ENCODE data around the gene FNBP1L. TPM values are rescaled to one million over a fixed set of nuclear protein-coding genes. Genes with fewer than 3 reads are reported as not detected.
A peak's percentile ranks its signal among the peaks of the same experiment; 100 is the strongest.
"Not testable (repeated sequence)": the region's sequence is repeated elsewhere in the genome, so short reads cannot be mapped to it uniquely, and the experiment has no call there.

FNBP1L gene
- total RNA-seq, 2 donors from 2014 or later: 1.3 to 1.6 TPM

- ATAC-seq (replicated peaks in 1 of 2) (no peak), DNase-seq (no peak)
- Mint-ChIP-seq H3K27ac (no peak overlapping the region), H3K9me3 (no peaks in the 10 kb centered on the region), H3K4me1 (ENCODE audit: low read depth) (no peaks in the 10 kb centered on the region), H3K4me3 (no peak overlapping the region), H3K27me3 (ENCODE audit: low read depth) (no peaks in the 10 kb centered on the region), H3K36me3 (ENCODE audit: insufficient read depth in 2 of 2) (no peaks in the 10 kb centered on the region)
These were observed 80.5 kb downstream of the FNBP1L start for GRCh38 chr1:93528412-93528811.

- ATAC-seq (replicated peaks in 1 of 2) (no peak), DNase-seq (no peak)
- no peaks in the 10 kb centered on the region for H3K9me3 Mint-ChIP-seq
- no peak overlapping the region for H3K27ac Mint-ChIP-seq
- no peaks in the 10 kb centered on the region for H3K4me1 Mint-ChIP-seq (ENCODE audit: low read depth)
- H3K36me3 Mint-ChIP-seq (ENCODE audit: insufficient read depth in 2 of 2): no peaks in the 10 kb centered on the region
- H3K27me3 Mint-ChIP-seq (ENCODE audit: low read depth): no peaks in the 10 kb centered on the region
- no peak overlapping the region for H3K4me3 Mint-ChIP-seq
These were observed 83.3 kb downstream of the FNBP1L start for GRCh38 chr1:93531193-93531592.

GRCh38 chr1:93532780-93533378 is 85.0 kb downstream of the FNBP1L start:
- no peaks in the 10 kb centered on the region for H3K9me3 Mint-ChIP-seq
- DNase-seq: no peak
- H3K27ac Mint-ChIP-seq: no peak overlapping the region
- H3K4me1 Mint-ChIP-seq (ENCODE audit: low read depth): no peaks in the 10 kb centered on the region
- H3K36me3 Mint-ChIP-seq (ENCODE audit: insufficient read depth in 2 of 2): no peaks in the 10 kb centered on the region
- no peak overlapping the region for H3K4me3 Mint-ChIP-seq
- no peak for ATAC-seq (replicated peaks in 1 of 2)
- no peaks in the 10 kb centered on the region for H3K27me3 Mint-ChIP-seq (ENCODE audit: low read depth)

- no peak overlapping the region for H3K27ac Mint-ChIP-seq
- DNase-seq: no peak
- no peaks in the 10 kb centered on the region for H3K4me1 Mint-ChIP-seq (ENCODE audit: low read depth)
These were observed 85.8 kb downstream of the FNBP1L start for GRCh38 chr1:93533677-93534076.

GRCh38 chr1:93537396-93537795 is 89.5 kb downstream of the FNBP1L start:
- Mint-ChIP-seq H3K9me3 (no peaks in the 10 kb centered on the region), H3K4me3 (no peak overlapping the region), H3K36me3 (ENCODE audit: insufficient read depth in 2 of 2) (no peaks in the 10 kb centered on the region), H3K4me1 (ENCODE audit: low read depth) (no peaks in the 10 kb centered on the region), H3K27me3 (ENCODE audit: low read depth) (no peaks in the 10 kb centered on the region), H3K27ac (no peak overlapping the region)
- no peak for ATAC-seq (replicated peaks in 1 of 2)
- DNase-seq: no peak

More at GRCh38 chr1:93533677-93534076, 85.8 kb downstream of the FNBP1L start:
- H3K27me3 Mint-ChIP-seq (ENCODE audit: low read depth): no peaks in the 10 kb centered on the region
- H3K36me3 Mint-ChIP-seq (ENCODE audit: insufficient read depth in 2 of 2): no peaks in the 10 kb centered on the region
- no peak overlapping the region for H3K4me3 Mint-ChIP-seq
- ATAC-seq (replicated peaks in 1 of 2): no peak
- no peaks in the 10 kb centered on the region for H3K9me3 Mint-ChIP-seq

- no peak for DNase-seq
These were observed 90.0 kb downstream of the FNBP1L start for GRCh38 chr1:93537924-93538323.

GRCh38 chr1:93541045-93541444 is 93.1 kb downstream of the FNBP1L start:
- DNase-seq (no peak), ATAC-seq (replicated peaks in 1 of 2) (no peak)
- Mint-ChIP-seq H3K36me3 (ENCODE audit: insufficient read depth in 2 of 2) (no peaks in the 10 kb centered on the region), H3K9me3 (no peaks in the 10 kb centered on the region), H3K27ac (no peak overlapping the region), H3K4me1 (ENCODE audit: low read depth) (no peaks in the 10 kb centered on the region), H3K4me3 (no peak overlapping the region), H3K27me3 (ENCODE audit: low read depth) (no peaks in the 10 kb centered on the region)

More at GRCh38 chr1:93537924-93538323, 90.0 kb downstream of the FNBP1L start:
- Mint-ChIP-seq H3K36me3 (ENCODE audit: insufficient read depth in 2 of 2) (no peaks in the 10 kb centered on the region), H3K9me3 (no peaks in the 10 kb centered on the region), H3K4me1 (ENCODE audit: low read depth) (no peaks in the 10 kb centered on the region), H3K27me3 (ENCODE audit: low read depth) (no peaks in the 10 kb centered on the region), H3K4me3 (no peak overlapping the region), H3K27ac (no peak overlapping the region)
- ATAC-seq (replicated peaks in 1 of 2): peak; percentile 25 to 56

GRCh38 chr1:93542398-93542797 is 94.5 kb downstream of the FNBP1L start:
- no peaks in the 10 kb centered on the region for H3K27me3 Mint-ChIP-seq (ENCODE audit: low read depth)
- no peaks in the 10 kb centered on the region for H3K36me3 Mint-ChIP-seq (ENCODE audit: insufficient read depth in 2 of 2)
- no peak overlapping the region for H3K27ac Mint-ChIP-seq
- no peaks in the 10 kb centered on the region for H3K4me1 Mint-ChIP-seq (ENCODE audit: low read depth)
- no peak for ATAC-seq (replicated peaks in 1 of 2)
- DNase-seq: no peak
- H3K9me3 Mint-ChIP-seq: no peaks in the 10 kb centered on the region
- H3K4me3 Mint-ChIP-seq: no peak overlapping the region

GRCh38 chr1:93546162-93546863 is 98.4 kb downstream of the FNBP1L start:
- H3K27ac Mint-ChIP-seq: no peak overlapping the region
- no peaks in the 10 kb centered on the region for H3K4me1 Mint-ChIP-seq (ENCODE audit: low read depth)
- no peaks in the 10 kb centered on the region for H3K27me3 Mint-ChIP-seq (ENCODE audit: low read depth)
- H3K9me3 Mint-ChIP-seq: no peaks in the 10 kb centered on the region
- no peaks in the 10 kb centered on the region for H3K36me3 Mint-ChIP-seq (ENCODE audit: insufficient read depth in 2 of 2)
- no peak overlapping the region for H3K4me3 Mint-ChIP-seq
- DNase-seq: no peak
- no peak for ATAC-seq (replicated peaks in 1 of 2)

GRCh38 chr1:93549131-93549530 is 101.2 kb downstream of the FNBP1L start:
- ATAC-seq (replicated peaks in 1 of 2): no peak
- Mint-ChIP-seq H3K27ac (no peak overlapping the region), H3K36me3 (ENCODE audit: insufficient read depth in 2 of 2) (no peaks in the 10 kb centered on the region)

GRCh38 chr1:93549811-93550210 is 101.9 kb downstream of the FNBP1L start:
- ATAC-seq (replicated peaks in 1 of 2) (no peak), DNase-seq (no peak)
- H3K27ac Mint-ChIP-seq: no peak overlapping the region
- H3K36me3 Mint-ChIP-seq (ENCODE audit: insufficient read depth in 2 of 2): no peaks in the 10 kb centered on the region
- no peaks in the 10 kb centered on the region for H3K9me3 Mint-ChIP-seq
- H3K4me3 Mint-ChIP-seq: no peak overlapping the region
- peaks cover 5% of the 10 kb centered on the region for H3K27me3 Mint-ChIP-seq (ENCODE audit: low read depth)
- peaks cover 5% of the 10 kb centered on the region for H3K4me1 Mint-ChIP-seq (ENCODE audit: low read depth)

More at GRCh38 chr1:93549131-93549530, 101.2 kb downstream of the FNBP1L start:
- Mint-ChIP-seq H3K27me3 (ENCODE audit: low read depth) (peaks cover 5% of the 10 kb centered on the region), H3K4me3 (no peak overlapping the region), H3K9me3 (no peaks in the 10 kb centered on the region), H3K4me1 (ENCODE audit: low read depth) (no peaks in the 10 kb centered on the region)
- no peak for DNase-seq

- ATAC-seq (replicated peaks in 1 of 2) (no peak), DNase-seq (no peak)
- Mint-ChIP-seq H3K4me1 (ENCODE audit: low read depth) (peaks cover 11% of the 10 kb centered on the region), H3K27me3 (ENCODE audit: low read depth) (peaks cover 5% of the 10 kb centered on the region), H3K4me3 (no peak overlapping the region), H3K27ac (no peak overlapping the region), H3K9me3 (no peaks in the 10 kb centered on the region), H3K36me3 (ENCODE audit: insufficient read depth in 2 of 2) (no peaks in the 10 kb centered on the region)
These were observed 105.0 kb downstream of the FNBP1L start for GRCh38 chr1:93552741-93553455.

GRCh38 chr1:93553886-93554490 is 106.1 kb downstream of the FNBP1L start:
- not testable (repeated sequence) for H3K27me3 Mint-ChIP-seq (ENCODE audit: low read depth); H3K36me3 Mint-ChIP-seq (ENCODE audit: insufficient read depth in 2 of 2); ATAC-seq (replicated peaks in 1 of 2); H3K27ac Mint-ChIP-seq; H3K9me3 Mint-ChIP-seq; H3K4me3 Mint-ChIP-seq; DNase-seq
- H3K4me1 Mint-ChIP-seq (ENCODE audit: low read depth): peaks cover 11% of the 10 kb centered on the region

All from activated T-cell treated with anti-CD3 and anti-CD28 coated beads, Interleukin-2, amount 50 U/mL, for 72 hours (primary cell).